ENCODE measurements around the gene LTBP3.
A peak's percentile ranks its signal among the peaks of the same experiment; 100 is the strongest.

DNA sequence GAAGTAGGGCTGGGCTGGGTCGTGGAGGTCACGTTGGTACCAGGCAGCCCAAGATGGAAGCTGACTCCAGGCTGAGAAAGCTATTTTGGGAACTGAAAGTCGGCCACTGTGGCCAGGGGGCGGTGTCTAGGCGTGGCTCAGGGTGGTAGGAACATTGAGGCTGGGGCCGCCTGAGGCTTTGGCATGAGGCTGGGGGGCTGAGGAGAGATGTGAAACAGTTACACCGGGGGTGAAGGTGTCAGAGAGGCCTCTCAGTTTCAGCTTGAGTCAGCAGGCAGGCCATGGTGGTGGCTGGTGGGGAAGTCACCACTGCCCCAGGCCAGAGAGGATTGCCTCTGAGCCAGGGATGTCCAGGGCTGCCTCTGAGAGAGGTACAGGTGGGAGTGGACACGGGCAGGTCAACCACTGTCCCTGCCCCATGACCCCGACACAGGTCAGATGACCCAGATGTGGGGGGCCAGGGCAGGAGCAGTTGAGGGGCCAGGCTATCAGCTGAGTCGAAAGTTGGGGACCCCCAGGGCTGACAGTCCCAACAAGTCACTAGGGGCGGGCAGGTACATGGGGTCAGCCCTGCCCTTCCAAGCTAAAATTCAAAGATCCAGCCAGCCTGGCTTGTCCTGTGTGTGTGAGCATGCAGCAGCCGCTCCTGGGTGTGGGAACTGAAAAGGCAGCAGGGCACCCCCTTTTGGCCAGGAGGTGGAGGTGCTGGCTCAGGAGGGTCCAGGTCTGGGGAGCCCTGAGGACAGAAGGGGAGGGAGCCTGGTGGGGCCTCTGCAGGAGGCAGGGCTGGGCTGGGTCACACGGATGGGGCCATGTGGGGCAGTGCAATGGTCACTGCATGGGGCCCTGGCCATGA is 30.3 kb upstream of the LTBP3 start:
- TF ChIP-seq, protein P1, sequence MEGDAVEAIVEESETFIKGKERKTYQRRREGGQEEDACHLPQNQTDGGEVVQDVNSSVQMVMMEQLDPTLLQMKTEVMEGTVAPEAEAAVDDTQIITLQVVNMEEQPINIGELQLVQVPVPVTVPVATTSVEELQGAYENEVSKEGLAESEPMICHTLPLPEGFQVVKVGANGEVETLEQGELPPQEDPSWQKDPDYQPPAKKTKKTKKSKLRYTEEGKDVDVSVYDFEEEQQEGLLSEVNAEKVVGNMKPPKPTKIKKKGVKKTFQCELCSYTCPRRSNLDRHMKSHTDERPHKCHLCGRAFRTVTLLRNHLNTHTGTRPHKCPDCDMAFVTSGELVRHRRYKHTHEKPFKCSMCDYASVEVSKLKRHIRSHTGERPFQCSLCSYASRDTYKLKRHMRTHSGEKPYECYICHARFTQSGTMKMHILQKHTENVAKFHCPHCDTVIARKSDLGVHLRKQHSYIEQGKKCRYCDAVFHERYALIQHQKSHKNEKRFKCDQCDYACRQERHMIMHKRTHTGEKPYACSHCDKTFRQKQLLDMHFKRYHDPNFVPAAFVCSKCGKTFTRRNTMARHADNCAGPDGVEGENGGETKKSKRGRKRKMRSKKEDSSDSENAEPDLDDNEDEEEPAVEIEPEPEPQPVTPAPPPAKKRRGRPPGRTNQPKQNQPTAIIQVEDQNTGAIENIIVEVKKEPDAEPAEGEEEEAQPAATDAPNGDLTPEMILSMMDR (IDR thresholded peaks at IDR 0.05): peak; percentile 42 to 63 (median 44)
- TF ChIP-seq POLR2A (IDR thresholded peaks at IDR 0.05): no peak
